ENCODE measurements around the gene RRBP1.

The RRBP1 gene

DNA sequence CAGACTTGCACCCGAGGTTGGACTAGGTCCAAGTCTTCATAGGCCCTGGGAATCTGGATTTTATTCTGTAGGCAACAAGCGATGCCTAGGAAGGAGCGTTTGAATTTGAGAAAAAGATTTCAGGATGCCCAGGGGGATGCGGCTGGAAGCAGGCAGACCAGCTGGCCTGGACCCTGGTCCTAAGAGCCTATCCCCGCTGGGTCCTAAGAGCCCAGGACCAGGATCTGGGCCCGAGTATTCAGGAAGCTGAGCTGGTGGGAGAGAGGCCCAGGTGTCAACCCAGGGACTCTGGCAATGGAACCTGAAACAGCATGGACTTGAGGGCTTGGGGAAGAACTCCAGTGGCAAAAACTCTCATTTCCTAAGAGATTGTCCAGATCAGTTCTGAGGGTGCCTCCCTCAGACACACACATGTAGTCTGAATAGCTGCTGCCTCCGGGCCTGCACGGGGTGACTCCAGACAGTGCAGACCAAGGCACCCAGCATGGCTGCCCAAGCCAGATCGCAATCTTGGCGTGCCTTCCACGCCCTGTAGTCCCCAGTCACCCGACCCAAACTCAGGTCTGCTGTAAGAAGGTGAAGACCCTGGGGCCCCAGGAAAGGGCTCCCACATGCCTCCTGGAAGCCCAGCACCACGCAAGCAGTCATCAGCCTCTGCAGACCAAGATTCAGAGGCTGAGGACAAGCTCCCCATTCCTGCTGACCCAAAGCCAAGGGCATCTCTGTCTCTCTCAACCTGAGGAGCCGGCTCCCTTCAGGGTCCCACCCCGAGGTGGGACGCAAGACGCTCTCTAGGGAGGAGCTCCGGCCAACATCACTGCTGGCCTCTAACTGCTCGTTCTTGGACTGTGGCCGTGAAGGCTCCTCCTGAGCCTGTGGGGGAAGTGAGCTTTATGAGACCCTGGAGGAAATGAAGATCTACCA is 34.4 kb downstream of the RRBP1 start:
- no peak for DNase-seq

DNA sequence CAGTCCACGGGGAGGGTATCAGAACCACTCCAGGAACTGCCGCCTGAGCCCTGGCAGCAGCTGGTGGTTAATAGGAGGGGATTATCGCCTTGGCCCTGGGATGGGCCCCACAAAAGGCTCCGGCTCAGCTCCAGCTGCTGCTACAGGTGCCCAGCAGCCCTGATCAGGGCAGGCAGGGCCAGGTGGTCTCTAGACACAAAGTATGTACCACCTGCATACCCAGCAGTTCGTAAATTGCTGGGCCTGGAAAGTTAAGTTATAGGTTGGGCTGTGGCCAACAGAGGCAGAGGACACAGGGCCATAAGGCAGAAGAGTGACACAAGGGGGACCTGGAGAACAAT is 35.1 kb downstream of the RRBP1 start:
- no peak for DNase-seq

DNA sequence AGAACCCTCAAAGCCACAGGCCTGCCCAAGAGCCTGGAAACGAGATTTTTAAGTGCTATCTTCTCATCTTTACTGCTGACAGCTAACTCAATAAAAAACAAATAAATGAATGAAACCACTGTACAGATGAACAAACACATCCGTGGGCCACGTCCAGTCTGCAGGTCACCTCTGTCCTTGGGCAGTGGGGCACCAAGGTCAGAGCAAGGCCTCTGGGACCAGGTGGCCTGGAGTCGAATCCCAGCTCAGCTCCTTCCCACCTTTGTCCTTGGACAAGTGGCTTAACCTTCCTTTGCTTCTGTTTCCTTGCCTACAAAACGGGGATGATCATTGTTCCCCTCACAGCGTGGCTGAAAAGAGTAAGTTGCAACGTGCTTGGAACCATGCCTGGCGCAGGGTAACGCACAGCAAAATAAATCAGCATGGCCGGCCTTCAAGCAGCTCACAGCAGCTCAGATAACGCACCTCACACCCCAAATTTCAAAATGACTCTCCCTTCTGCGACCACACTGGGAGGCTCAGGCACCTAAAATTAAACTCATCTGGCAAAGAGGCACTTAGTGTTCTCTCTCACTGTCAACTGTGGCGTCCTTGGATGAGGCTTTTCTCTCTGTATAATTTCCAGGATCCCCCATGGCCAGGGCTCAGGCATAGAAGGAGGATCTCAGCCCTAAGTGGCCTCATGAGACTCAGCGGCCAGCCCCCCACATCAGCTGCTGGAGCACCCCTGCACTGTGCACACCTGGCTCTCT is 35.7 kb downstream of the RRBP1 start:
- DNase-seq, result no peak

DNA sequence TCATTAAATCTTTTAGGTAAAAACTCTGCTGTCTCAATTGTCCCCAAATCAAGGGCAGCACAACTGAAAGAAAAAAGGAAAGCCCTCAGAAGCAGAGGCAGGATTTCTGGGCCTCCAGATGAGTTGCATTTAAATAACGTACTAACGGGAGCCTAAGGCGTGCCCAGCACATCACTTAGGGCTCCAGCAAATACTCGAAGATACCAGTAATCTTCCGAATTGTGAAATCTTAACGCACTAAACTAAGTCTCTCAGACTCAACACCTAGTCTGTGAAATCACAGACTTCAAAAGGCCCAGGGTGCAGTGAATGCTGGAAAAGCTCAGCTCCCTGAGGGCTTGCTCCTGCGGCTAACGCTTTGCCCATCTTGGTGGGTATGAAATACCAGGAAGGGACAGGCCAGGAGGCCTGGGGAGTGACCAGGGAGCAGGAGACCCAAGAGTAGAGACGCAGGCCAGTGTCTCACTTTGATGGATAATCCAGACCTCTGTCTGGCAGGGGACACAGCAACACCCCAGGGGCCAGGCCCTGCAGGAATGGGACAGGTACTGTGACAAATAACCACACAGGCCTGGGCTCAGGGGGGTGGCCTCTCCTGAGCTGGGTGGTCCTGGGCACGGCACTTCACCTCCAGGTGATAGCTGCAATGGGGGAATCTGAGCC is 36.4 kb downstream of the RRBP1 start:
- DNase-seq, result no peak

DNA sequence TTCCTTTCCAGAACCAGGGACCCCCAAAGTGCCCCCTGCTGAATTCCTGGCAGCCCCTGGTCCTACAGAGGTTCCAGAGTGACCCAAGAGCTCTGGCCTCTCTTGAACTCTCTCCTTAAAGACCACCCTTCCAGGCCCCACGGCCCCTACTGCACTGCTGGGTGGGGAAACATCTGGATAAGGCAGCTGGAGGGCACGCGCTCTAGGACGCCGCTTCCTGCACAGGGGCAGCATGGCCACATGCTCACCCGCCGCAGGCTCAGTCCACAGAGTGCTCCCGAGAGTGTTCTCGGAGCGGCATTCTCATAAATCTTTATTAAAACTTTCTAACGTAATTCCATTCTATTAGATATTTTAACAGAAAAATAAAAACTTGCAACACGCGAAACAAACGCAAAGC is 37.0 kb downstream of the RRBP1 start:
- no peak for DNase-seq

DNA sequence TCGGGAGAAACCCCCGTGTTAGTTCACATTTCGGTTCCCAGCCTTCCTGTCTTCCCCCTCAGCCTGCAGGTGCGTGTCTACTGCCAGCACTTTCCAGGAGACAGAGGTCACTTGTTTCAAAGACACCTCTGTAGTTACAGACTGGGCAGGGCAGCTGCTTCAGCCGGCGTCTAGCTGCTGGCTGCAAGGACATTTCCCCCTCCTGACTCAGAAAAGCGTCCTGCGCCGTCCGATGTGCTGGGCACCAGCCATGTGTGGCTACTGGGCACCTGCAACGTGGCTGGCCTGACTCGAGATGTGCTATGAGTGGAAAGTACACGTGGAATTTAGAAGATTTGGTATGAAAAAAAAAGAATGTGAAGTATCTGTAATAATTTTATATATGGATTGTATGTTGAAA is 37.6 kb downstream of the RRBP1 start:
- DNase-seq, result no peak

DNA sequence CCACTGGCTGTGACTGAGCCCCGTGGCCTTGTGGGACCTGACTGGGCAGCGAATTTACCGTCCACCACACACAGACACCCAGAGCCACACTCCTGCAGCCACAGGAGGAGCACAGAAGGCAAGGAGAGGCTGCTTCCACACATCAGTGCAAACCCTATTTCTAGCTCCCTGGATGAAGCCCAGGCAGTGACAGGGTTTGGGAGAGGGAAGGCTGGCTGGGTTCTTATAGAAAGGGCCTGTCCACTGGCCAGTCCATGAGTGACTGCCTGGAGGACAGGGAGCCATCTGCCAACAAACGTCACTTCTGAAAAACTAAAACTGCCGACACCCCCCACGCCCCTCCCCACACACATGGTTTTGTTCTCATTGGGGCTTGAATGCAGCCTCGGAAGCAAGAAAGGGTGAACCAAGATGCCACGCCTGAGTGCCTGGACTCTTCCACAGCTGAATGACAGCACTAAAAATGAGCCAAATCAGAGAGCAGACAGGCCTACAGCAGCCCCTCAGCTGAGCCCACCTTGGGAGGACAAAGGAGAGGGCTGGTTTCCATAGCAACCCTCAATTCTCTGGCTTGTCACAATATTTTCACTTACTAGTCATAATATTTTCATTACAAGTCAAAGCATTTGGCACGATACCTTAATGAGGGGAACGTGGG is 38.4 kb downstream of the RRBP1 start:
- DNase-seq, result no peak

DNA sequence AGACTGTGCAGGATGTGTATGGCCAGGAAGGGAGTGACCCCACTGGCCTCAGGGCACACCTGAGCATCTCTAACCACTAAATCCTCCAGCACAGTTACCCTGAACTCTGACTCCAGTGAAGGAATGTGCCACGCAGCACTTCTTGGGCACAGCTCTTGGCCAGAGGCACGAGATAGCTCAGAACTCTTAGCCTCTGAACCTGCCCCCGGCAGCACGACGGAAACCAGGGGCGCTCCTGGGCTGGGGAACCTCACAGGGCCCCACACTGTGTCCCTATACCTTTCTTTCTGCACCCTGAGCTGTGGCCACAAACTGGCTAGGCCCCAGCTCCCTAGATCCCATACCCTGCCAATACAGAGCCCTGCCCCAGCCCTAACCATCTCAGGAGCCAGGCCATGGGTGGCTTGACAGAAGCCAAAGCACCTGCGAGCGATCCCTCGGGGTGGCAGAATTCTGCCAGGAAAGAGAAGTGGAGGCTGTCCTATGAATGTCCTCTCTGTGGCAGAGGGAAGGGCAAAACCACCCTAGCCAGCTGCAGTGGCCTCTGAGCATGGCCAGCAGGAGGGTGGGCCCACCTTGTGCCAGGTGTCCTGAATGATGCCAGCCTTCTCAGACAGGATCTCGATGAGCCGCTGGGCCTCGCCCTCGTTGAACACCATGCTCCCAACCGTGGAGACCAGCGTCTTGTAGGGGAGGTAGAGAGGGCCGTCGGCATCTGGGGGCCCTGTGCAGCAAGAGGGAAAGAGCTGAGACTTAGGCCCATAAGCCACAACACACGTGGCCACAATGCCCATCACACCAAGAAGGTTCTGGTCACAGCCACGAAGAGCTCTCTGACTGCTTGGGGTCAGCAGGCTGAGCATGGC is 39.4 kb downstream of the RRBP1 start:
- DNase-seq, result no peak

DNA sequence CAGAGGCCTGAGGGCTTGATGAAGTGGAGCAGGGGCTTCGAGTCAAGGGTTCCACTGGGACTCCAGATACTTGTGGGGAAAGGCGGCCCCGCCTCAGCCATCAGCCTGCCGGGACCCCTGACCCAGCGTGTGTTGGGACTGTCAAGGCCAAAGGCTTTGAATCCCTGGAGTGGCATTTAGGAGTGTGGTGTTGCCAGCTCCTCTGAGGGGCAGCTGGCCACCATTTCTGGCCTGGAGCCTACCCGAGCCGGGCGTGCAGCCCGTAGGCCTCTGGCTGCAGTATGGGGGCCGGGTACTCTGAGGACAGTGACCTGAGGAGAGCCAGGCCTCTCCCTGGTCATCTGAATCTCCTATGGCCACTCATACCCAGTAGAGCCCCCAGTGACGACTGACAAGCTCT is 40.0 kb downstream of the RRBP1 start:
- DNase-seq, result no peak

DNA sequence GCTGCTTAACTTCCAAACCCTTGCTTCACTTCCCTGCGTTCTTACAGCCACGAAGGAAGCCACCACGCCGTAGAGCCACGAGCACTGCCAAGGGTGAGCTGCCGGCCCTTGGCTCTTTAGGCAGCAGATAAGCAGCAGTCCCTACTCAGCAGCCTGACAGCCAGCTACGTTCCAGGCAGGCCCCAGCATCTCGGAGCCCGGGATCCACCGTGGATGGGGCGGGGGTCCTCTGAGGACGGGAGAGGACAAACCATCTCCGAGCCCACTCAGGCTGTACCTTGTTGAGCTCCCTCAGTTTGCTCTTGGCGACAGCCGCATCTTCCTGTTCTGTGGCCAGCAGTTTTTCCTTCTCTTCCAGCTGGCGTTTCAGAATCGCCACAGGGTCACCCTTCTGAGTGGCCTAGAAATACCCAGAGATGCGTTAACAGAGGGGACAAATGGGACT is 40.5 kb downstream of the RRBP1 start:
- no peak for DNase-seq

DNA sequence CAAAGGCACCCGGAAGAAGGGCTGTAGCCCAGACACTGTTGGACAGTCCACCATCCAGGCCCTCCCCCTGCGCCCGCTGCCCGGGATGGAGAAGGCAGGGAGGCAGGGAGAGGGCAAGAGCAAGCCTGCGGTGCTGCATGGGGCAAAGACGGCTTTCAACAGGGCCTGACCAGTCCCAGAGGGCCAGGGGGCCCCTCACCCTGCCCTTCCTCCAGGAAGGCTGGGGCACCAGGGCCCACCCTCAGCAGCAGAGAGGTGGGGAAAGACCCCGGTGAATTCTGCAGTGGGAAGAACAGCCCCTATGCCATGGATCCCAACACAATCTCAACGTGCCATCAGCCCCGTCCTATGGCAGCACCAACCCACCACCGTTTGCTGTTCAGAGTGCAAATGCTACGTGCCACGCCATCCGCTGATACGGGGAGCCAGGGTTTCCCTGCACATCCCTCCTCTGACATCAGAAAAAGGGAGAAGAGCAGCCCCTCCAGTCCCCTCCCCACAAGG is 41.1 kb downstream of the RRBP1 start:
- DNase-seq, result no peak

DNA sequence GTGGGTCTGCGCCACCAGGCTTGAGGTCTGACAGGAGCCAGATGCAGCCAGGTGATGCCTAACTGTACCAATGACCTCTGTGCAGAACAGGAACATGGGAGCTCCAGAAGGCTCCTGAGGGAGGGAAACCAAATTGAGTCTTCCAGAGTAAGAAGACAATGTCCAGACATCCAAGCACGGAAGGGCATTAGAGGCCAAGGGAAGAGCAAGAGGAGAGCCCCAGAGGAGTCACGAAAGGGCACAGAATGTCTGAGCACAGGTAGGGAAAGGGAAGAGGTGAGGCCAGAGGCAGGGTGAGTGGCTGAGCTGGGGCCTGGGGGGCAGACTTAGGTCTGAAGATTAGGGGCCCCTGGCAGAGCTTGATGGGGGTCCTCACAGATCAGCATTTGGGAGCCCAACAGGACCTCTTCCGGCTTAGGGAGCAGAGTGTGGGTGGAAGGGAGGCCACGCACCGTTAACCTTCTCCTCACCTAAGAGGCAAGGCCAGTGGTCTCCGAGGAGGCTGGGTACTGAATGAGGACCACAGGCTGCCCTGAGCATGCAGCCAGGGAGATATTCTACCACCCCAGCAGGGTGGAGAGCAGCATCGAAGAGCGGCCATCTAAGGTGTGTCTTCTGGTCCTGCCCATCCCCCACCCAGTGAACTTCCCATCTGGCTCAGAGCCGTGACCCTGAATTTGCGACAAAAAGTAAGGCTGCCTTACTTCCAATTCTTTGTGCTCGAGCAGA is 41.7 kb downstream of the RRBP1 start:
- no peak for DNase-seq

DNA sequence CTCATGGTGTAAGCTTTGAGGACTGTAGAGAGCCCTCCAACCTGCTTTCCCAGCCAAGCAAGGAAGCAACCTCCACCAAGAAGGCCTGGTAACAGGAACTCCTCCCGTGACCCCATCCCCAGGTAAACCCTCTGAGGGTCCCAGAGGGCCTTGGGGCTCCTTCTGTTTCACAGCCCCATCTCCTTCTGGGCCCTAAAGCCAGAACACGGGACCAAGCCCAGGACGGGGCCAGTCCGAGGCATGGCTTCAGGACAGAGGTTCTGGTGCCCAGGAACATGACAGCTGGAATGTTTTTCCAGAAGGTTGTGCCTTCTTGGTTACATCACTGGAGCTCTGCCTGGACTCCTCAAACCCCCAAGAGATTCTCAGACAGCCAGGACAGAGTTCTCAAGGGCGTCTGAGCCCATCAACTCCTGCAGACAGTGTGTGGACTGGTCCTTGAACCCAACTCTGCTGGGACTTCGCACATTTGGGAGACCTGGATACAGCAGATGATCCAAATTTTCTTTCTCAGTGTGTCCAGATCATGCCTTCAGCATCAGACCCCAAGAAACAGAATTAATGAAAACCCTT is 43.1 kb downstream of the RRBP1 start:
- no peak for DNase-seq

DNA sequence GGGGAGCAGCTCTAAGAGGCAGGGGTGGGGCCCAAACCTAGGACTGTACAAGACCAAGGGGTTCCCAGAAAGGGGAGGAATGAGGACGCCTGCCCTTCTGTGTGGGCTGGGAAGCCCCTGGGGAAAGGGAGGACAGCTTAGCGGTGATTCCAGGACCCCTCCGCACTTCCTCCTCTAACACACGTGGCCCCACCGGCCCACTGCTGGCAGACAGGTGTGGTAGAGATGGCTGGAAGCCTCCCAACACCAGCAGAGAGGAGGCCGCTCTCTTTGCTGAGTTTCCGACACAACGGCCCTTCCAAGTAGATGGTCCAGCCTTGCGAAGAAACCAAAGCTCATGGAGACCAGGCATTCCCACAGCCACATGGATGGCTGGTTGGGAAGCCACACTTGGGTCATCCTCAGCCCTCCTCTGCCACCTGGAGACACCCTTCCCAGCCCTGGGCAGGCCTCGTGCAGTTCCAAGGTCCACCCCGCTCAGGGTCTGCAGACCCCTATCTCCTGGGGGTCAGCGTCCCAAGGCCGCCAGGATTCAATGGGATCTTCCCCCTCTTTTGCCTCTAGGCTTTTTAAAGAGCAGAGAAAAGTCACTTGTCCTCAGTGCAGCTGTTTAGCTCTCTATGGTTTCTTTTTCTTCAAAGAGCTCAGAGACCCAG is 43.9 kb downstream of the RRBP1 start:
- no peak for DNase-seq

DNA sequence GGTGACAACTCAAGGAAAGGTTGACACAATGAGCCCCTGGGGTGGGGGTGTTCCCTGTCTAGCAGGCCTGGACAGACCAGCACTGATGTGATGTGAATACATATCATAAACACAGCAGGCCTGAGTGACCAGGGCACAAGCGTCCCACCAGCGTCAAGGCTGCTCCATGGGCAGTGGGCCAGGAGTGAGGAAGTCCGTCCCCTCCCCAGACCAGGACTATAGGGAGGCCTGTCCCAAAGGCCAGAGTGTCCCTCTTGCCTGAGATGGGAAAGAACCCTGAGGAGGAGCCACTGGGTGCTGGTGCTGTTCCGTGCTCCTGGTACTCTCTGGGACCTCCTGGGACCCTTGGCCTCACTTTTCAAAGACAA is 44.6 kb downstream of the RRBP1 start:
- no peak for DNase-seq

DNA sequence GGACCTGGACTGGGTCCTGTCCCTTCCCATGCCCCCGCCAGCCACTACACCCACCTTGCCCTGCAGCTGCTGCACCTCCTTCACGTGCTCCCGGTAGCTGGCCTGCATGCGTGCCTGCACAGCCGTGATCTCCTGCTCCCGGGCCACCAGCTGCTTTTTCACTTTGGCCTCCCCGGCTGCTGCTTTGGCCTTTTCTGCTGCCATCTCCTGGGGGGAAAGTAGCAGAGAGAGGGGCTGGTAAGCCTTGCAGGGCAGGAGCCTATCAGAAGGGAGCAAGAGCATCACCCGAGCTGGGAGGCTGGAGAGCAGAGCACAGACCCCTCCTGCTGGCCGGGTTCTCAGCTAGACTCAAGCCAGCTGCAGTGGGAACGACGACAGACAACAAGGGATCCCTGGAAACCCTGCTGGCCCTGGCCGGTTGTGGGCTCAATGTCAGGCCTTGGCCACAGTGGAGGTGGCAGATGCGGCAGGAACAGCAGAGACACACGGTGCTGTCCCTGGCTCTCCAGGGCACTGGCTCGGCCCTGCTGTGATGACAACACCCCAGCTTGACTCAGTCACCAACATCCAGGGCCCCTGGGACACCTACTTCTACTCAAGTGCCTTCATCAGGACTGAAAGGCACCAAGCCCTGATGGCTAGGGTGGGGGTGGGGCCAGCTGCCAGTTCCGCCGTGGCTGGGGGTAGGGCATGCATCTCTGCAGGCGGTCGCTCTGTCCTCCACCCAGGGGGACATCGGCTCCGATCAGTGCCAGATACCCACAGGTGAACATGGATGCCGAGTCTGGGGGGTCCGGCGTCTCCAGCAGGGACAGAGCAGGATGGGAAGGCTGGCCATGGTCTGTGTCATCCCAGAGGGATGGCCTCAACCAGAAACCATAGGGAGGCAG is 45.3 kb downstream of the RRBP1 start:
- no peak for DNase-seq

DNA sequence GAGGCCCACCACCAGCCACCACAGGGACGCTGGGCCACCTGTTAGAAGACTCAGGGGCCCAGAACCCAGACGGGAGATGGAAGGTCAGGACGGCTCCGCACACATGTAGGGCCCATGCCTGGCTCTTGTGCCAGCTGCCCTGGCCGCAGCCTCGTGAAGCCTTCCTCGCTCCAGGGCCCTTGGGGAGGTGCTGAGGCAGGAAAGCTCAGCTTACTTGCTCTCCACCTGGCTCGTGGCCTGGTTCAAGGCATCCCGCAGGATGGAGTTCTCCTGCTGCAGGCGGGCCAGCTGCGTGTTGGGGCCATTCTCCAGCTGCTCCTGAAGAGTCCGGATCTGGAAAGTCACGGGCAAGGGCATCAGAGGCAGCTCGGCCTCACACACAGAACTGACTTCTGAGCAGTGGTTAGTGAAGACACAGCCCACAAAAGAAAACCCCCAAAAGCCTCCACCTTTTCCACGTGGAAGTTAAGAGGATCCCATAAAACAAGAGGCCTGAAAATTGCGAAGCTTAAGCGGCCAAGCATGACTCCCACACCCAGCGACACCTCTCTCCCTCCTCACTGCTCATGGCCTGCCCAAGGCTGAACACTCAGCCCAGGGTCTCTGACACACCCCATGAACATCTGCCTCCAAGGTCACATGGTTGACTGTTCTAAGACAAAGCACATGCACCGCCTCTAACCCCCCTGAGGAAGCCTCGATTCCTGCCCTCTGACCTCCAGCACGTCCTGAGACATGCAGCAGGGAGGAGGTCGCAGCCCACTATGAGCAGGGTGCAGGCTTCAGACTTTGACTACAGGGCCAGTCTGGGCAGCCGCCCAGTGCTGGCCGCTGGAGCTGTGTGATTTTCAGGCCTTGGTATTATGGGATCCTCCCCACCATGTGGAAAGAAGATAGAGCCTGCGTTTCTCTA is 46.5 kb downstream of the RRBP1 start:
- no peak for DNase-seq

DNA sequence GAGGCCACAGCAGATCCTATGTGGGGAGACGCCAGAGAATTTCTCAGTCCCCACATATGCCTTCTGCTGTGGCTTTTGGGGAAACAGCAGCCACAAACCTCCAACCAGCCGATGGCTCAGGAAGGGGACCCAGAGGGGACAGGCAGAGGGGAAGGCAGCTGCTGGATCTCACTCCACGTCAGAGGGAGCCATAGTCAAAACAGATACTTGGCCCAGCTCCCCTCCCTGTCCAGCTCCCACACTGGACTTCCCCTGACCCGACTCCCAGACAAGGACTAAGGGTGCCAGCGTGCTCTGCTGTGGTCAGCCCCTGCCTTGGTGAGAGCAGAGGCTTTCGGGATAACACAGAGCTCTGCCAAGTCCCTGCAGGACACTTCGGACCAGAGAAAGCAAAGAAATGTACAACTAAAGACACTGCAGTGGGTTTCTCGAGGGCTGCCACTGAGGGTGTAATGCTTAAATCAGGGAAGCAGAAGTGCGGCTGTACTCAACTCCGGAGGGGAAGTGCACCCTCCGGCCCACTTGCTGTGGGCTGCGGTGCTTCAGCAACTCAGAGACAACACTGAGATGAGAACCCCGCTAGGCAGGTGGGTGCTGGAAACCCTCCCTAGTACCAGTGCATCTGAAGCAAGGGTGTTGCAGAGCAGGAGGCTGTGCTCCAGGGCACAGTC is 47.2 kb downstream of the RRBP1 start:
- no peak for DNase-seq

All from KG1 (cell line).